ENCODE data around the gene ABI3. TPM values are rescaled to one million over a fixed set of nuclear protein-coding genes. Genes with fewer than 3 reads are reported as not detected.

ABI3 gene
- total RNA-seq, 1 experiment from 2014 or later, result not detected

DNA sequence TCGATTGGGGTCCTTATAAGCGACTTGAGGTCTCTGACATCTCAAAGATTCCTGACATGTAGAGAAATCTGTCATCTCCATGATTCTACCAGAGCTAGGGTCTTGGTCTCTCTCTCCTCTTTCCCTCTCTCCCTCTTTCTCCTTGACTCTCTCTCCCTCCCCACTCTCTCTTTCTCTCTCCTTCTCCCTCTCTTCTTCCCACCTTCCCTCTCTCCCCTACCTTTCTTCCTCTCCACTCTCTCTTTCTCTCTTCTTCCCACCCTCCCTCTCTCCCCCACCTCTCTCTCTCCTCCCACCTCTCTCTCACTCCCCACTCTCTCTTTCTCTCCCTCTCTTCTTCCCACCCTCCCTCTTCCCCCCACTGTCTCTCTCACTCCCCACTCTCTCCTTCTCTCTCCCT is 45.4 kb upstream of the ABI3 start:
- H3K27ac ChIP-seq (ENCODE audit: low read length), result no peak overlapping the region
- intact Hi-C loops (cut with micrococcal nuclease; ENCODE audit: unreplicated experiment) (no loop called here), in situ Hi-C loops (cut with HindIII; ENCODE audit: low pct_unique_long_range_greater_than_20kb, low sequenced_read_pairs) (no loop called here)
- no peaks in the 10 kb centered on the region for H3K36me3 ChIP-seq (ENCODE audit: control insufficient read depth, insufficient read depth, low read length)
- no peak for TF ChIP-seq POLR2AphosphoS5 (IDR thresholded peaks at IDR 0.05; ENCODE audit: low read depth, low read length)
- TF ChIP-seq, protein P1, sequence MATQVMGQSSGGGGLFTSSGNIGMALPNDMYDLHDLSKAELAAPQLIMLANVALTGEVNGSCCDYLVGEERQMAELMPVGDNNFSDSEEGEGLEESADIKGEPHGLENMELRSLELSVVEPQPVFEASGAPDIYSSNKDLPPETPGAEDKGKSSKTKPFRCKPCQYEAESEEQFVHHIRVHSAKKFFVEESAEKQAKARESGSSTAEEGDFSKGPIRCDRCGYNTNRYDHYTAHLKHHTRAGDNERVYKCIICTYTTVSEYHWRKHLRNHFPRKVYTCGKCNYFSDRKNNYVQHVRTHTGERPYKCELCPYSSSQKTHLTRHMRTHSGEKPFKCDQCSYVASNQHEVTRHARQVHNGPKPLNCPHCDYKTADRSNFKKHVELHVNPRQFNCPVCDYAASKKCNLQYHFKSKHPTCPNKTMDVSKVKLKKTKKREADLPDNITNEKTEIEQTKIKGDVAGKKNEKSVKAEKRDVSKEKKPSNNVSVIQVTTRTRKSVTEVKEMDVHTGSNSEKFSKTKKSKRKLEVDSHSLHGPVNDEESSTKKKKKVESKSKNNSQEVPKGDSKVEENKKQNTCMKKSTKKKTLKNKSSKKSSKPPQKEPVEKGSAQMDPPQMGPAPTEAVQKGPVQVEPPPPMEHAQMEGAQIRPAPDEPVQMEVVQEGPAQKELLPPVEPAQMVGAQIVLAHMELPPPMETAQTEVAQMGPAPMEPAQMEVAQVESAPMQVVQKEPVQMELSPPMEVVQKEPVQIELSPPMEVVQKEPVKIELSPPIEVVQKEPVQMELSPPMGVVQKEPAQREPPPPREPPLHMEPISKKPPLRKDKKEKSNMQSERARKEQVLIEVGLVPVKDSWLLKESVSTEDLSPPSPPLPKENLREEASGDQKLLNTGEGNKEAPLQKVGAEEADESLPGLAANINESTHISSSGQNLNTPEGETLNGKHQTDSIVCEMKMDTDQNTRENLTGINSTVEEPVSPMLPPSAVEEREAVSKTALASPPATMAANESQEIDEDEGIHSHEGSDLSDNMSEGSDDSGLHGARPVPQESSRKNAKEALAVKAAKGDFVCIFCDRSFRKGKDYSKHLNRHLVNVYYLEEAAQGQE (IDR thresholded peaks at IDR 0.05; ENCODE audit: insufficient read depth in 1 of 2, low read depth in 2 of 2, low read length in 1 of 2), result no peak
- TF ChIP-seq, protein P2, sequence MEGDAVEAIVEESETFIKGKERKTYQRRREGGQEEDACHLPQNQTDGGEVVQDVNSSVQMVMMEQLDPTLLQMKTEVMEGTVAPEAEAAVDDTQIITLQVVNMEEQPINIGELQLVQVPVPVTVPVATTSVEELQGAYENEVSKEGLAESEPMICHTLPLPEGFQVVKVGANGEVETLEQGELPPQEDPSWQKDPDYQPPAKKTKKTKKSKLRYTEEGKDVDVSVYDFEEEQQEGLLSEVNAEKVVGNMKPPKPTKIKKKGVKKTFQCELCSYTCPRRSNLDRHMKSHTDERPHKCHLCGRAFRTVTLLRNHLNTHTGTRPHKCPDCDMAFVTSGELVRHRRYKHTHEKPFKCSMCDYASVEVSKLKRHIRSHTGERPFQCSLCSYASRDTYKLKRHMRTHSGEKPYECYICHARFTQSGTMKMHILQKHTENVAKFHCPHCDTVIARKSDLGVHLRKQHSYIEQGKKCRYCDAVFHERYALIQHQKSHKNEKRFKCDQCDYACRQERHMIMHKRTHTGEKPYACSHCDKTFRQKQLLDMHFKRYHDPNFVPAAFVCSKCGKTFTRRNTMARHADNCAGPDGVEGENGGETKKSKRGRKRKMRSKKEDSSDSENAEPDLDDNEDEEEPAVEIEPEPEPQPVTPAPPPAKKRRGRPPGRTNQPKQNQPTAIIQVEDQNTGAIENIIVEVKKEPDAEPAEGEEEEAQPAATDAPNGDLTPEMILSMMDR (IDR thresholded peaks at IDR 0.05), result no peak
- no peak for TF ChIP-seq SIN3A (IDR thresholded peaks at IDR 0.05; ENCODE audit: borderline replicate concordance, insufficient read depth, low read depth, low read length)
- no peak for TF ChIP-seq TCF7L2 (IDR thresholded peaks at IDR 0.05; ENCODE audit: low read depth, low read length)
- peaks cover 31% of the 10 kb centered on the region for H3K27me3 ChIP-seq (ENCODE audit: control insufficient read depth, insufficient read depth, low read length)
- H3K4me3 ChIP-seq (ENCODE audit: low read depth in 2 of 2, low read length in 2 of 2), result no peak overlapping the region
- no peaks in the 10 kb centered on the region for H3K4me1 ChIP-seq (ENCODE audit: control insufficient read depth, insufficient read depth, low read length)
- CTCF ChIA-PET, result no interaction called here
- ATAC-seq, result no peak
- DNase-seq (ENCODE audit: low read depth, low spot score), result no peak
- POLR2A ChIA-PET, result no interaction called here
- no TSS peak for BruUV-seq (replicated peaks)
- no peaks in the 10 kb centered on the region; the same call in 1 of the 2 replicates for H3K9me3 ChIP-seq (ENCODE audit: control insufficient read depth, insufficient read depth, low read depth, low read length)

DNA sequence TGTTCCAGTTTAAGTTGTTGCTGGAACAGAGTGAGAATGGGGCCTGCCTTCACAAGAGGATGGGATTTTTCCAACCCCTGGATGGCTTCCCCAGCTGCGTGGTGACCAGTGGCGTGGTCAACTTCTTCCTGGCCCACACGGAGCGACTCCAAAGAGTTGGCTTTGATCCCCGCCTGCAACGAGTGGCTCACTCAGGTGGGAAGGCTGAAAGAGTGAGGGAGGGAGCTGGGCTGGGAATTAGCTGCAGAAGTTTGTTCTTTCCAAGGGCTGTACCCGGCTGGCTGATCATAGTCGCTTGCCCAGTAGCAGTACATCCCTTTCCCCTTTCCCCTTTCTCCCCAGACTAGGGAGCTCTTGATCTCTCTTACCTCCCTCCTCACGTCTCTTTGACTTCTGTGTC is 41.8 kb upstream of the ABI3 start:
- no peak overlapping the region for H3K27ac ChIP-seq (ENCODE audit: low read length)
- no peak for ATAC-seq
- no peaks in the 10 kb centered on the region for H3K36me3 ChIP-seq (ENCODE audit: control insufficient read depth, insufficient read depth, low read length)
- H3K9me3 ChIP-seq (ENCODE audit: control insufficient read depth, insufficient read depth, low read depth, low read length), result no peaks in the 10 kb centered on the region; the same call in 1 of the 2 replicates
- no TSS peak for BruUV-seq (replicated peaks)
- TF ChIP-seq, protein P2 (IDR thresholded peaks at IDR 0.05), result no peak
- no peak for TF ChIP-seq TCF7L2 (IDR thresholded peaks at IDR 0.05; ENCODE audit: low read depth, low read length)
- TF ChIP-seq, protein P1 (IDR thresholded peaks at IDR 0.05; ENCODE audit: insufficient read depth in 1 of 2, low read depth in 2 of 2, low read length in 1 of 2), result no peak
- no peak for TF ChIP-seq POLR2AphosphoS5 (IDR thresholded peaks at IDR 0.05; ENCODE audit: low read depth, low read length)
- no peak for TF ChIP-seq SIN3A (IDR thresholded peaks at IDR 0.05; ENCODE audit: borderline replicate concordance, insufficient read depth, low read depth, low read length)
- POLR2A ChIA-PET, result interaction anchor here (0.6 kb wide), 1 partner anchor 20 kb away, joined by 5 read pairs; no protein-coding TSS in a partner anchor
- peaks cover 35% of the 10 kb centered on the region for H3K27me3 ChIP-seq (ENCODE audit: control insufficient read depth, insufficient read depth, low read length)
- intact Hi-C loops (cut with micrococcal nuclease; ENCODE audit: unreplicated experiment) (no loop called here), in situ Hi-C loops (cut with HindIII; ENCODE audit: low pct_unique_long_range_greater_than_20kb, low sequenced_read_pairs) (no loop called here)
- CTCF ChIA-PET, result interaction anchor here (1.0 kb wide), 1 partner anchor 11 kb away, joined by 3 read pairs; no protein-coding TSS in a partner anchor
- no peak for DNase-seq (ENCODE audit: low read depth, low spot score)
- H3K4me3 ChIP-seq (ENCODE audit: low read depth in 2 of 2, low read length in 2 of 2), result no peak overlapping the region
- H3K4me1 ChIP-seq (ENCODE audit: control insufficient read depth, insufficient read depth, low read length), result no peaks in the 10 kb centered on the region

Measured in Panc1 (cell line).